ENCODE data around the gene RNLS.
"Not testable (repeated sequence)": the region's sequence is repeated elsewhere in the genome, so short reads cannot be mapped to it uniquely, and the experiment has no call there.

Gene RNLS

DNA sequence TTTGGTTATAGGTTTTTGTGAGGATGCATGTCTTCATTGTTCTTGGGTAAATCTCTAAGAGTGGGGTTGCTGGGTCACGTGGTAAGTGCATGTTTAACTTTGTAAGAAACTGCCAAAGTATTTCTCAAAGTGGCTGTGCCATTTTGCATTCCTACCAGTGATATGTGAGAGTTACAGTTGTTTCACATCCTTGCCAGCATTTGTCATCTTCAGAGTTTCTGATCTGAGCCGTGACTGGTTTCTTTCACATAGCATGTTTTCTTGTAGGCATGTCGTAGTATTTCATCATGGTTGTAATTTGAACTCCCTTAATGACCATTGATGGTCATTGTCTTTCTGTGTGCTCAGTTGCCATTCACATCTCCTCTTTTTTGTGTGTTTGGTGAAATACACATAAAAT, 286.0 kb downstream of the RNLS start:
- no peak for DNase-seq (ENCODE audit: low read depth, low spot score)

DNA sequence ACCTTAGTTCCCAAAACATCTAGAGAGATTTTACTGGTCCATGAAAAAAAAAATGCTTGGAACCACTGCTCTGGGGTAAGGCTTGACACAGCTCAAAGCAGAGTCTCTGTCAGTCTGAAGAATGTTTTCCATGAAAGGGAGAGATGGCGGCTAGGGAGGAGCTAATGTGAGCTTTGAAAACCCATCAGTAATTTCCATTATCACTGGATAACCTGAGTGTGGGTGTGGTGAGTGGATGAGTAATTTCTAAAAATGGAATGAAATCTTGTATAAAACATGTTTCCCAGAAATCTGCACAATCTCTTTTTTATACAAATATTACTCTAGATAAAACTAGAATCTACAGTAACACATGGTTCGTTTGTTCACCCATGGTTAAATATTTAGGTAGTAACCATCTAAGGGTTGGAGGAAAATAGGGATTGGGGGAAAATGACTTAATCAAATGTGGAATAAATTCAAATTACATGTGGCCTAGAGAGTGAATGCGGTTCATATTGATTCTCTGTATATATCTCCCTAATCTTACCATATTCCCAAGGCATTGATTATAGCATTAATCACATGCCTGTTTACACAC, 289.4 kb downstream of the RNLS start:
- no peak for DNase-seq (ENCODE audit: low read depth, low spot score)

DNA sequence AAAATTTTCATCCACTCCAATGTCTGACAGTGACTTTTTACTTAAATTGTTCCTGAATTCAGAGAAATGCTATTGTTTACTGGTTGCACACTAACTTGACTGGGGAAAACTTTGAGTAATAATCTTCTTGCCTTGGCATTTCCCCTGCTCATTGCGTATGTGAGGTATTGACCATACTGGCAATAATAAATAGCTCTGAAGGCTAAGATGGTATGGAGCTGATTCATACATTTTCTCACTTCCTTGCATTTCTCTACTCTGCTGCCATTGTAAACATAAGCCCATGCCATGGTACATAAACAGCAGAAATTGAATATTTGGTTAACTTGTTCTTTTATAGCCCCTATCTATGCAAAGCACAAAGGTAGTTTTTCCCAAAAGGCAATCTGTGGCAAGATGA, 290.0 kb downstream of the RNLS start:
- no peak for DNase-seq (ENCODE audit: low read depth, low spot score)

DNA sequence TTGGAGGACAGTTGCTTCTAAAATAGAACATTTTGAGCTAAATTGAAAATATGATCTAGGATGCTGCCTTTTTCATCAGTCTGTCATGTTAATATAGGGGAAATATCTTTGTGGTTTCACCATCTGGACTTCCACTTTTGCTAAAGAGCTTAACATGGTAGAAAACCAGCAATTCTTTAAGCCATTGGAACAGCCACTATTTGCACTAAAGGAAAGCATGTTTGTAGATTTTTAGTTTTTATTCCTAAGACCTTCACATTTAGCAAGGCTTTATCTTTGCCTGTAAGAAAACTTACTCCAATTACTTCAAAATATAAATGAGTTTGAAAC, 291.0 kb downstream of the RNLS start:
- no peak for DNase-seq (ENCODE audit: low read depth, low spot score)

DNA sequence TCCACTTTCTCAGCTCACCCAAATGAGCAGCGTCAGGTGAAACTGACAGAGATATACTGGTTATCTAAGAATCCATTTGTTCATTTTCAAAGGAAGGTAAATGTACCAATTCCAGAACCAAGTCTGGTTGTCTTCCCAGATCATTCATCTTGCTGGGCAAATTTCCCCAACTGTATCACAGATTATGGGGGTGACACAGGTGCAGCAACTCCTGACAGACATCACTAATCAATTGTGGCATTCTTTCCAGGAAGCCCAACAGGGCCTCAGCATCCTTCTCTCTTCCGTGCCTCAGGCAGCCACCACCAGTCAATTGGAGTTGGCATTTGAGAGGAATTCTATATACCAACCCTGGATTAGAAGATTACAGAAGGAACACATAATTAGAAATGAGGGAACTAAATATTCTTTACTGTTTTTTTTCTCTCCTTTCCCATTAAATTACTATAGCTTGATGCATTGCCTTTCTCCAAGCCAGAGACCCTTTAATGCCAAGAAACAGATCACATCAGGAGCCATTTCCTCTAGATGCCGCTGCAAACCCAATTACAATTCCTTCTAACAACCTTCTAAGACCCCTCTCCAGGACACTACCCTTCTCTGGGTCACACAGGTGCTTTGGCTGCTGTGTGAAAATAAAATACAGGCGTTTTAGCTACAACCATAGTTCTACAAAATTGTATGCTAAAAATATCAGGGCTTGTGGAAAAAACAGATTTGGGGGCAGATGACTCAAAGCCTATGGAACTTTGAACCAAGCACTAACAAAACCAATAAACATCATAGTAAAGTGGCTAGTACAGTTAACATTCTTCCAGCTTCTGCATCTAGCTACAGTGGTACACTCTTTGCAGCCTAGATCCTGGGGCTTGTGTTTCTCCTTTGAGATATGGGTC, 291.6 kb downstream of the RNLS start:
- DNase-seq (ENCODE audit: low read depth, low spot score) = no peak

DNA sequence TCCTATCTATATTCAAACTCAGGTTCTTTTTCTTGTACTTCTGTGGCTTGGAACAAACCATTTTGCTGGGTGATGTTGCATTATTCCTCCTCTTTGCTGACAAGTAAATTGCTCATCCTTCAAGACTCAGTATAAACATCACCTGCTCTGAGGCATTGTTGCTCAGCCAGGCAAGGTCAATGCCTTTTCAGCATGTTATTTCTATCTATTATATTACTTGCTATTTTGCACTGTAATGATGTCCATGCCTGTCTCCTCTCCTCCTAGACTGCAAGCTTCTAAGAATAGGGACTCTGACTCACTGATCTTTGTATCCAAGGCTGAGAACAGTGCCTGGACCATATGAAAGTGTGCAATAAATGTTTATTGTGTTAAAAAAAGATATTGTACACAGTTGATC, 293.8 kb downstream of the RNLS start:
- DNase-seq (ENCODE audit: low read depth, low spot score) = no peak

DNA sequence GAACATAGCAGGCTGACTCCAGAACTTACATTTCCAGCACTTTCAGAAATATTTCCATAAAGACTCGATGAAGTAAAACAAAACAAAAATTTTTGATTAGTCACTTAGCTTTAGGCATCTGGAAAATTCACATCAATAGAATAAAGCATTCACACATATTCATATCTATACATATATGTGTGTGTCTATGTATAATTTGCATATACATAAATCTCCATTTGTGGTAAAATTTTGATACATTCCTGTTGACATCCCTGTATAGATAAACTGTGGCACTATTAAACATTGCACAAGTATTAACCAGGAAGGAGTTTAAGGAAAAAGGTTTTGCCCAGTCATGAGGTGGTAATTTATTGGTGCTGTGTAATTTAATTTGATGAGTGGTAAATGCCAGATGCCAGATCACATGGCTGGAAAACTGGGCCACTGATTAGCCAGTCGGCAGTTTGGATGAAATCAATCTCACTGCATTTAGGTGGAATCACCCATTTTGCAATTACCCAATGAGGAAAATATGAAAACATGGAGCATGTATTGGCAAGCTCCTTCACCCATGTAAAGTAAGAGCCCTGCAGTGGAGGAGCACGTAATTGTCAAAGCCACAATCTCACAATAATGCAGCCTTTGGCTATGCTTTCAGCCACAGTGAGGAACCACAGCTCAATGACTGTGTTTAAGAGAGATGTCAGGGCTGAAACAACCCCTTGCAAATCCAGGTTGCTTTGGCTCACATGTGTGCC, 294.6 kb downstream of the RNLS start:
- no peak for DNase-seq (ENCODE audit: low read depth, low spot score)

DNA sequence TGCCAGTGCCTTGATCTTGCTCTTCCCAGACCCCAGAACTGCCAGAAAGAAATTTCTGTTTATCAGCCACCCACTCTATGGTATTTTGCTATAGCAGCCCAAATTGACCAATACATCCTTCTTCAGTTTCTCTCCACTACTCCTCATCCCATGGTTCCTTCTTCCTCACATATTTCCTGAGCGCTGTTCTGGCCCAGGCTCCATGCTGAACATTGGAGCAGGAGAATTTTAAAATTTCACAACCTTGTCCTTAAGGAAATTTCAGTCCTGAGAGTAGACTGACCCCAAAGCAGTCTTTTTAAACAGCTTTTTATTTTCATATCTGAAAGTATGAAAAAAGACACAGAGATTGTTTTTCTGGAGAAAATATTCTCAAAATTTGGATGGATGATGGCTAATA, 297.1 kb downstream of the RNLS start:
- no peak for DNase-seq (ENCODE audit: low read depth, low spot score)

DNA sequence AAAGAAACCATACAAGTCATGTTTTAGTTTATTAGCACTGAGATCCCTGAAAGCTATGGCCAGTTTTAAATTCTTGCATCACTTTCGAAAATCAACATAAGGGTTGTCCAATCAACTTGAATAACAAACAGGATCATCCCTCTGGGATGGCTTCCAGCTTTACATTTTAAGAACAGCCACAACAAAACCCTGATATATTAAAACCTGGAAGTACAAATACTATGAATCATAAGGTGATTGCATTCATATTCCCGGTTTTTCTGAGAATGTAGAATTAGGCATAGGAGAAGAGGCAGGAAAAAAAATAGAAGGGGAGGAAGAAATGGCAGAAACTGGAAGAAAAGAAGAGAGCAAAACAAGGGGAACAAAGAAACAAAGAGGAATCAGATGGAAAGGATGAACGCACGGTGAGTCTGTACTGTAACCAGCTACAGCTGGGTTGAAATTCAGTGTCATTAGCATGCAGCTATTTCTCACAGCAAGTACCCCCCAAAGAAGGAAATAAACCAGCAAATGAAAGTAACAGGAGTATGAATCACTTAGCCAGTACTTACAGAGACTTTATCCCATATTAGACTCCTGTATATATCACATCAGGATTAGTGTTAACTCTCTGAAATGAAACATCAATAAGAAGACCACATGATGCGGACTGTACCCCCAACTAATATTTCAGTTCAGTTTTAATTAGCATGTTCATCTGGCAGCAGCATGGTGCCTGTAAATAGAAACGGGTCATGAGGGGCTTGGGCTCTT, 301.3 kb downstream of the RNLS start:
- no peak for DNase-seq (ENCODE audit: low read depth, low spot score)

DNA sequence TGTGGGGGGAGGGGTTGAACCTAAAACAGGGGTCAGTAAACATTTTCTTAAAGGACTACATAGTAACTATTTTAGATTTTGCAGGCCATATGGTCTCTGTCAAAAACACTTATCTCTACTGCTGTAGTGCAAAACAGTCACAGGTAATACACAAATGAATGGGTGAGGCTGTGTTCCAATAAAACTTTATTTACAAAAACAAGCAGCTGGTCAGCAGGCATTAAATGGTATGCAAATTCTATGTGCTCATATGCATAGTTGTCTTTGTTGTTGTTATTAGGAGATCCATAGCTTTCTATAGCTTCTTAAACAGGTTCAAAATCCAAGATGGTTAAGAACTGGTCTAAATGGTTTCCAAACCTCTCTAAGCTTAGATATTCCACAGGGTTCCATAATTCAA, 302.6 kb downstream of the RNLS start:
- no peak for DNase-seq (ENCODE audit: low read depth, low spot score)

DNA sequence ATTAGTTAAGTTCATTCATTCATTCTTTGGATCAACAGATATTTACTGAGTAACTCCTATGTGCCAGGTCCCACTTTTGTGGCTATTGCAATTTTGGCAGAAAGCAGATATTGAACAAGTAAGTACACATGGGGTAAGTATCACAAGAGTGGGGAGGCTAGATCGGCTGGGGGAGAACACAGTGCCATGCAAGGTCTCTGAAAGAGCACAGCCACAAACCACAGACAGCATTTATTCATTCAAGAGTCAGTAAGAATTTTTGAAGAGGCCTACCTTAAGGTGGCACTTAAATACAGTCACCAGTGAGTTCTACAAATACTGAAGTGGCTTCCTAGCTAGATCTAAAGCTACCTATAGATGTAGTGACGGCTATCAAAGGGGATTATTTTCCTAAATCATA, 304.2 kb downstream of the RNLS start:
- DNase-seq (ENCODE audit: low read depth, low spot score) = no peak

DNA sequence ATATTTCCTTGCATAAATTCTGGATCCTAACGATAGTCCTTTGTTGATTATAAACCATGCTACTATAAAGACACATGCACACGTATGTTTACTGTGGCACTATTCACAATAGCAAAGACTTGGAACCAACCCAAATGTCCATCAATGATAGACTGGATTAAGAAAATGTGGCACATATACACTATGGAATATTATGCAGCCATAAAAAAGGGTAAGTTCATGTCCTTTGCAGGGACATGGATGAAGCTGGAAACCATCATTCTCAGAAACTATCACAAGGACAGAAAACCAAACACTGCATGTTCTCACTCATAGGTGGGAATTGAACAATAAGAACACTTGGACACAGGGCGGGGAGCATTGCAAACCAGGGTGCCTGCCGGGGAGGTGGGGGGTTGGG, 306.2 kb downstream of the RNLS start:
- DNase-seq (ENCODE audit: low read depth, low spot score) = not testable (repeated sequence)

DNA sequence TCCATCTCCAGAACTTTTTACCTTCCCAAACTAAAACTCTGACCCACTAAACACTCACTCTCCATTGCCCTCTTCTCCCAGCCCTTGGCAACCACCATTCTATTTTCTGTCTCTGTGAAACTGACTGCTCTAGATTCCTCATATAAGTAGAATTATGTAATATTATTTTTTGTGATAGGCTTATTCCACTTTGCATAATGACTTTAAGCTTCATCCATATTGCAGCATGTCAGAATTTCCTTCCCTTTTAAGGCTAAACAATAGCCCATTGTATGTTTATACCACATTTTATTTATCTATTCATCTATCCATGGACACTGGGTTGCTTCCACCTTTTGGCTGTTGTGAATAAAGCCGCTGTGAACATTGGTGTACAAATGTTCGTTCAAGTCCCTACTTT, 308.8 kb downstream of the RNLS start:
- no peak for DNase-seq (ENCODE audit: low read depth, low spot score)

DNA sequence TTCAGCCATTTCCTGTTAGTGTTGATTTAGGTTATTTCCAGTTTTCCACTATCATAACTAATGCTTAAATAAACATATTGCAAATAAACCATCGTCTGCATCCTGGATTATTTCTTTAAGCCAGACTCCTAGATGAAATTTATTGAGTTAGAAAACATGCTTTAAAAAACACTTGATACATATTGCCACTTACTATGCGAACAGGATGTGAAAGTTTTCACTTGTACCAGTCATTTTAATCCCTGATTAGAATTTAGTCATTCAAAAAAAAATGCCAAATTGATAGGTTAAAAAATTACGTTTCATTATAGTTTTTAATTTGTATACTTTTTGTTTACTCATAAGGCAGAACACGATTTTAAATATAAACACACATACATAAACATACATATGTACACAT, 309.6 kb downstream of the RNLS start:
- DNase-seq (ENCODE audit: low read depth, low spot score) = no peak

DNA sequence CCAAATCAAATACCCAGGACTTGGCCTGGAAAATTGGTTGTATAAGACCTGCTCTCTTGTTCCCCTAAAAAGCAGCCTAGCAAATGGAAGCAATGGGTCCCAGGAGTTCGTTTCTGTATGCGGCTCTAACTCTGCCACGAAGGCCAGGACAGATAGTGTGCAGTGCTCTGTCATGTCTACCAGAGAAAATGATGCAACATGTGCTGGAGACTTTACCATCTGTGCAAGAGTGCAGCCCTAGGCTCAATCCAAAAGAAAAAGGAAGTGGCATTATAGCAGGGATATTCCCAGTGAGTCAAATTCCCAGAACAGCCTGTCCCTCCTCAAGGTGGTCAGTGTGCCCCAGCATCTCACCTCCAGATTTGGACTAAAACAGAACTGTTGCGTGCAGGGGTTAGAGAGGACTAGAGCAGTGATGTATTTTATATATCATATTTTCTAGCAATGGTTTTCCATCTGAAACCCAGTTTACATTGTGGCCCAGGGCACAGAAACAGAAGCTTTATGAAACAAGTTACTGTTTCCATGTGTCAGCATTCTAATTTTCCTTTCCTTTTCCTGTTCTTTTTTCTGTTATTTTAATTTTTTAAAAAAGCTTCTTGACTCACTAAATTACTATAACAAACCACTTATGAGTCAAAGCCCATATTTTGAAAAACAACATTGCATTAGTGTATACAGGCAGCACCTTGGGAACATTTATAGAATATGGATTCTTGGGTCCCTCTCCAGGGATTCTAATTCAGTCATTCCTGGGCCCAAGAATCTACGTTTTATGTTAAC, 311.2 kb downstream of the RNLS start:
- DNase-seq (ENCODE audit: low read depth, low spot score) = no peak

DNA sequence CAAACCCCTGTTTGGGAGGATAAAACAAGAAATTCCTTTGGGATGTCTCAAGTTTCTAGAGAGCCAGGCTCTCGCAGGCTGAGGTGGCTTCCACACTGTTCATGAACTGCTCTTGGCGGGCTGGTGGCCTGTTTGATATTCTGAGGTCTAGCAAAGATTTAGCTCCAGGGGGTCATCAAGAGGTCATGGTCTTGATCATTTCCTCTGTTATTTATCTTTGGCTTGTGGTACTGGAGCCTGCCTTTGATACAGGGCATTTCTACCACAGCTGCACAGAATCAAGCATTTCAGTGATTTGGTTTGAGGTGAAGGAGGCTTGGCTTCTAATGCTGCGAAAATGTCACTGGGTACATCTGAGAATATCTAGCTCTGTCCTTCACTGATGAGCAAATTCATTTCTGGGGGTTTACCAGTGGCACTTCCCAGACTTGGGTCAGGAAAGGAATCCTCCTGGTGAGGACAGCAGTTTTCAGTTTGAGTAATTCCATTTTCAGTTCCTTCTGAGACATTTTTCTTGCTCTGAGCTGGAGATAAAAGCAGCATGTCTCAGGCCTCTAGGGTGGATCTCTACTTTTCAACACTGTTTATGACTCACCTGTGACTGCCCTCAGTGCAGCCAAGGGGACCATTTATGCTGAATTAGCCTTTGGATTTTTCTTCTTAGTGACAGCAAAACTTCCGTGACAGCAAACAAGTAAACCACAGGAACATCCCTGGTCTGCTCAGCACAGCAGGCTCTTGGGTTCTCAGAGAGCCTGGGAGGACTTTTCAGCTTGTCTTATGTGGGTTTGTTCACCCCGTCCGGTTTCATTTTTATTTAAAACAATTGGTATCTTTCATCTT, 312.0 kb downstream of the RNLS start:
- no peak for DNase-seq (ENCODE audit: low read depth, low spot score)

DNA sequence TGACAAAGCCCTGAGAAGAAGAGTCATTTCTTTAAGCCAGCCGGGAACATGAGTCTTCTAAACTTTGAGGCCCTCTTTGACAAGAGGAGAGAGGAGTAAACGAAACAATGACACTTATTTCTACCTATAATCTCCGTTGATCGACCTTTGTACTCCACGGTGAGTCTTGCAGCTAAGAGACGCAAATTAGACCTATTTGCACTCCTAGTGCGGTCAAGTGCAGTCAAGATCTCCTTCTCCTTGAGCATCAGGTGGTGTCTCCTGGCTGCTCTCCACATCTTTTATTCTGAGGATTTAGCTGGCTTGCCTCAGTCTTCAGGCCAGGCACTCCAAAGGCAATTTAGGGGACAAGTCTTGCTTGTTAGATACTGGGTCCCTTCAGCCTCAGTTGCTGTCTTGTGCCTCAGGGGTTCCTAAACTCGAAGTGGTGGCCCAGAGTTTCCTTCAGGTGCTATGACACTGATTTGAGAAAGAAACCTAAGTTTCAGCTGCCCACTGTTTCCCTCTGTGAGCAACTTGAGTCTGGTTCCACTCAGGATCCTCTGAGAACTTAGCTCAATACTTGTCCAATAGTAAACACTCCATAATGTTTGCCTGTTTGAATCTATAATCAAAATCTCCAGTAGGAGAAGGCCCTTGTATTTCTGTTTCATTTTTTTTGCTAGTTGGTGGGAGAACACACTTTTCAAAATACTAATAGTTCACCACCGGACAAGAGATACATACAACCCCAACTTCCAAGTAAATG, 312.9 kb downstream of the RNLS start:
- no peak for DNase-seq (ENCODE audit: low read depth, low spot score)

DNA sequence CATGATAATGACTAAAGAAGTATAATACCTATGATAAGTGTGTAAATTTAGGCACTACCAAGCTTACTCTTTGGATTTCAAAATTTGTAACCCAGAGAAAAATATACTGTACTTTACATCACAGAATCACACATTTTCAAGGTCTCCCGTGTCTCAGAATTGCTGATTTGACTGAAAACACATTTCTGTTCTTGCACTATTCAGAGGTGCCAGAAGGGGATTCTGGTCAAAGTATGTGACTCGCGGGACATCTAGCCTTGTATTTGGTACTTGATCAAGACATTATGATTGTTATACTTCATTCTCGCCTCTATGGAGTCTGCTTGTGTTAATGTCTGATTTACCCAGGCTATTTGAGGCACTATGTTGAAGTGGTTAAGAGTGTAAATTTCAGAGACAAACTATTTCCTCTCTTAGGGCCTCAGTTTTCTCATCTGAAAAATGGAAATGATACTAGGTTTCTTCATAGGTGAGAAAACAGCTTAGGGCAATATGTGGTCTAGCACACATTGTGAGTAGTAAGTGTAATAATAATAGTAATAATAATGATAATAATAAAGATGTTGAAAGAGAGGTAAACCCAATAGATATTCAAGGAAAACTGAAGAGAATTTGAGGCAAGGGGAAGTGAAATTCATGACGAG, 320.4 kb downstream of the RNLS start:
- no peak for DNase-seq (ENCODE audit: low read depth, low spot score)

DNA sequence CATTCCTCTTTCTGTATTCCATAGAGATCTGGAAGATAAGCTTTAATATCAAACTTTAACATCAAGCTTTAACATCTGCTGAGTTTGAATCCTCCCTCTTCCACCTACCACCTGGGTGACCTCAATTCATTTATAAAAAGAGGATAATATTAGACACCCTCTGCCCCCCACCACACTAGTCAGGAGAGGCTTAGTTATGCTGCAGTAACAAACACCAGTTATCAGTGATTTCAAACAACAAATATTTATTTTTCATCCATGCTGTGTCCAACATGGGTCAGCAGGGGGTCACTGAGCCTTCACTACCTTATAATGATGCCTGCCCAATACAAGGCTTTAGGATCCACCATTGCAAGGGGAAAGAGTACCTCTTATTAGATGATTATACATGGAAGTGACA, 322.0 kb downstream of the RNLS start:
- no peak for DNase-seq (ENCODE audit: low read depth, low spot score)
